ENCODE data around the gene SERPINA6. TPM values are rescaled to one million over a fixed set of nuclear protein-coding genes. Genes with fewer than 3 reads are reported as not detected.
"Not testable (repeated sequence)": the region's sequence is repeated elsewhere in the genome, so short reads cannot be mapped to it uniquely, and the experiment has no call there.

Gene SERPINA6
- total RNA-seq, 1 donor from 2014 or later: not detected

DNA sequence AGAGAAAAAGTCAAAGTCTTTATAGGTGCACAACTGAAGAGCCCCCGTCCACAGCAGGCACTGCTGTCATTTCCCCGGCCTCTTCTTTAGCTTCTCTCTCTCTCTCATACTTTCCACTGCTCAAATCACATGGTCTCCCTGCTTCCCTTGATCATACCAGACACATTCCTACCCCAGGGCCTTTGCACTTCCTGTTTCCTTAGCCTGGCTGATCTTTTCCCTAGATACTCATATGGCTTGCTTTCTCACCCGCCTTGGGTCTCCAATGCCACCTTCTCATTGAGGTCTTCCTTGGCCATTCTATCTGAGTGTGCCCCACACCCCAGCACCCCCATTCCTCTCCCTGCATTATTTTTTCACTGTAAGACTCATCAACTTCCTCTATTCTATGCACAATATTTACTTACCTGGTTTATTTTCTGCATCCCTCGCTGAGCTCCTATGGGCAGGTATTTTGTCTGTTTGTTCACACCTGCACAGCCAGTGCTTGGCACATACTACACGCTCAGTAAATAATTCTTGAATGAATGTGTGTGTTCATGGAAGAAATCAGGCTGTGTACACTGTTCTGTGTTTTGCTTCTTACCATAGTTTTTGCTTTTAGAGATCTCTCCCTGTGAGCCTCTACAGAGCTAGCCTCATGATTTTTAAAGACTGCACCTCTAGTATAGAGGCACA lies 33.4 kb upstream of the SERPINA6 start:
- no peak overlapping the region for H3K4me3 Mint-ChIP-seq
- no peaks in the 10 kb centered on the region for H3K9me3 Mint-ChIP-seq
- peaks cover 30% of the 10 kb centered on the region for H3K27me3 Mint-ChIP-seq (ENCODE audit: low read depth)
- TF ChIP-seq, protein P1, sequence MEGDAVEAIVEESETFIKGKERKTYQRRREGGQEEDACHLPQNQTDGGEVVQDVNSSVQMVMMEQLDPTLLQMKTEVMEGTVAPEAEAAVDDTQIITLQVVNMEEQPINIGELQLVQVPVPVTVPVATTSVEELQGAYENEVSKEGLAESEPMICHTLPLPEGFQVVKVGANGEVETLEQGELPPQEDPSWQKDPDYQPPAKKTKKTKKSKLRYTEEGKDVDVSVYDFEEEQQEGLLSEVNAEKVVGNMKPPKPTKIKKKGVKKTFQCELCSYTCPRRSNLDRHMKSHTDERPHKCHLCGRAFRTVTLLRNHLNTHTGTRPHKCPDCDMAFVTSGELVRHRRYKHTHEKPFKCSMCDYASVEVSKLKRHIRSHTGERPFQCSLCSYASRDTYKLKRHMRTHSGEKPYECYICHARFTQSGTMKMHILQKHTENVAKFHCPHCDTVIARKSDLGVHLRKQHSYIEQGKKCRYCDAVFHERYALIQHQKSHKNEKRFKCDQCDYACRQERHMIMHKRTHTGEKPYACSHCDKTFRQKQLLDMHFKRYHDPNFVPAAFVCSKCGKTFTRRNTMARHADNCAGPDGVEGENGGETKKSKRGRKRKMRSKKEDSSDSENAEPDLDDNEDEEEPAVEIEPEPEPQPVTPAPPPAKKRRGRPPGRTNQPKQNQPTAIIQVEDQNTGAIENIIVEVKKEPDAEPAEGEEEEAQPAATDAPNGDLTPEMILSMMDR (IDR thresholded peaks at IDR 0.05; ENCODE audit: unreplicated experiment): no peak
- no peaks in the 10 kb centered on the region for H3K4me1 Mint-ChIP-seq
- H3K27ac Mint-ChIP-seq: no peak overlapping the region
- no peak for DNase-seq (ENCODE audit: low spot score in 2 of 2, unreplicated experiment in 2 of 2)
- H3K36me3 Mint-ChIP-seq: no peaks in the 10 kb centered on the region

DNA sequence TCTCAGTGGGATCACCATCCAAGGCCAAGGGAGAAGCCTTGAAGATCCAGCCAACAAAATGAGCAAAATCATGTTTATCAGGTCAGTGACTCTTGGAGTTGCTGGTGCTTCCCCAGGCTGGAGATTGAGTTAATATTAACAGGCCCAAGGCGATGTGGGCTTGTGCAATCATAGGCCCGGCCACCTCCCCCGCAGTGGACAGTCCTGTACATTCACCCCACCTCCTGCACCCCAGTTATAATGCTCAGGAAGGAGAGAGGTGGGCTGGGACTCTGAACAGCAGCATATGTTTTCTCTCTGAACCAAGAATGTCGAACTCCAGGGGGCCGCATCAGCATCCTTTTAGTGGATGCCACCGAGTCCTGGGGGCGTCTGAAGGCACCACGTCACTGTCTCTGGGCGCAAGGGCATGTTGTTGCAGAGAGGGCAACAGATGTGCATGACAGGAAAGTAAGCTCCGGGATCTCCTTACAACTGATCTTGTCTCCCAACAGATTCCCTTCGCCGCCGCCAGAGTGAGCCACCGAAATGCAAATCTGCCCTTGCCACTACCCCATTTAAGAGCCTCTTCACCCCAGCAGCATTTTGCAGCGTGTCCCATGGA lies 32.2 kb upstream of the SERPINA6 start:
- no peak overlapping the region for H3K27ac Mint-ChIP-seq
- no peaks in the 10 kb centered on the region for H3K4me1 Mint-ChIP-seq
- H3K9me3 Mint-ChIP-seq: no peaks in the 10 kb centered on the region
- H3K27me3 Mint-ChIP-seq (ENCODE audit: low read depth): peaks cover 40% of the 10 kb centered on the region
- no peaks in the 10 kb centered on the region for H3K36me3 Mint-ChIP-seq
- TF ChIP-seq, protein P1 (IDR thresholded peaks at IDR 0.05; ENCODE audit: unreplicated experiment): no peak
- peak in 1 of 2 experiments; percentile 42 for DNase-seq (ENCODE audit: low spot score in 2 of 2, unreplicated experiment in 2 of 2)
- H3K4me3 Mint-ChIP-seq: no peak overlapping the region

DNA sequence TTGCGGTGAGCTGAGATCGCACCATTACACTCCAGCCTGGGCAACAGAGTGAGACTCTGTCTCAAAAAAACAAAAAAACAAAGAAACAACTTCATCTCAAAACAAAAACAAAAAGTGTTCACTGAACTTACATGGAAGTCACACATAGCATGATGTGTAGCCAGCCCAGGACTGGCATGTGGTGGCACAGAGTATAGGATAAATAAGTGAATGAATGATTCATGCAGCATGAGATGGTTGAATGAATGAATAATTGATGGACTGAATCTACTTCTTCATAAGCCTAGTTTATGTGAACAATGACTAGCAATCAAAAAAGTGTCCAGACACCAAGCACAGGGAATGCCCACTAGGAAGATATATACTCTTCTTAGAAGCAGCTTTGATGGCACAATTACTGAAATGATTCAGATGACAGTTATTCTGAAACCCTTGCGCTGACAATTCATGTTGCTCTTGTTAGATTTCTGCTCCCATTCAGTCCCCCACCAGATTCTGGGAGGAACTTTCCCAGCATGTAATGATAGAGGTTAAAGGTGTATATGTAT lies 31.6 kb upstream of the SERPINA6 start:
- TF ChIP-seq, protein P1 (IDR thresholded peaks at IDR 0.05; ENCODE audit: unreplicated experiment): no peak

DNA sequence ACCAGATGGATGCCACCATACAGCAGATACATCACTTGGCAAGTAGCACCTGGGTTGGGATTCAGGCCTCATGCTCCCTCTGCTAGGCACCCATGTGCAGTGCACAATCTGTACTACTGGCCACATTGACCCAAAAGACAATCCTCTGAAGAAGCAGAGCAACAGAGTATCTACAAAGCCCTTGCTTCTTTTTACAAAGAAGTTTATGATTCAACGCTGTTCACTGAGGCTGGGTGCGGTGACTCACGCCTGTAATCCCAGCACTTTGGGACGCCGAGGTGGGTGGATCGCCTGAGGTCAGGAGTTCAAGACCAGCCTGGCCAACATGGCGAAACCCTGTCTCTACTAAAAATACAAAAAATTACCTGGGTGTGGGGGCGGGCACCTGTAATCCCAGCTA lies 31.1 kb upstream of the SERPINA6 start:
- DNase-seq (ENCODE audit: low spot score in 2 of 2, unreplicated experiment in 2 of 2); H3K4me1 Mint-ChIP-seq: not testable (repeated sequence)
- peaks cover 48% of the 10 kb centered on the region for H3K27me3 Mint-ChIP-seq (ENCODE audit: low read depth)

More for the DNA sequence above, 31.6 kb upstream of the SERPINA6 start:
- Mint-ChIP-seq H3K27me3 (ENCODE audit: low read depth) (peaks cover 42% of the 10 kb centered on the region), H3K9me3 (no peaks in the 10 kb centered on the region), H3K4me3 (no peak overlapping the region), H3K36me3 (no peaks in the 10 kb centered on the region), H3K27ac (no peak overlapping the region), H3K4me1 (no peaks in the 10 kb centered on the region)
- DNase-seq (ENCODE audit: low spot score in 2 of 2, unreplicated experiment in 2 of 2): no peak

DNA sequence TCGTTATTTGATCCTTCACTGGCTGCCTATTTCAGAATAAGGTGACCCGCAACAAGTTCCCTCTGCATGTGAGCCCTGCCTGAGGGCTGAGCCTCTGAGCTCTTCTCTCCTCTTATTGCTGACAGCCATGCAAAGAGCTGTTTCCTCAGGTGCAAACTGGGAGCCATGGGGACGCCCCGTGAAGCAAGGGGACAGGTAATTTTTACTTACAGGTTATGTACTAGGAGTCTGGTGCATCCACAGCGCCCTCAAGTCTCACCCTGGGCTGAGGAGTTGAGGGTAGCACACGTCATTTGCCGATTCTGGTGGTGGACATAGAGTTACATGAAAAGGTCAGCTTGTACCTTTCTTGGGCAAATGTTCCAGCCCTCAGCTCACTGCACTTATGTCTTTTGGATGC lies 26.1 kb upstream of the SERPINA6 start:
- TF ChIP-seq, protein P1 (IDR thresholded peaks at IDR 0.05; ENCODE audit: unreplicated experiment): no peak
- Mint-ChIP-seq H3K27me3 (ENCODE audit: low read depth) (peaks cover 35% of the 10 kb centered on the region), H3K27ac (no peak overlapping the region), H3K9me3 (no peaks in the 10 kb centered on the region), H3K36me3 (no peaks in the 10 kb centered on the region), H3K4me3 (no peak overlapping the region), H3K4me1 (no peaks in the 10 kb centered on the region)
- DNase-seq (ENCODE audit: low spot score in 2 of 2, unreplicated experiment in 2 of 2): no peak

More for the DNA sequence above, 31.1 kb upstream of the SERPINA6 start:
- H3K27ac Mint-ChIP-seq, H3K4me3 Mint-ChIP-seq, H3K36me3 Mint-ChIP-seq, H3K9me3 Mint-ChIP-seq: not testable (repeated sequence)

DNA sequence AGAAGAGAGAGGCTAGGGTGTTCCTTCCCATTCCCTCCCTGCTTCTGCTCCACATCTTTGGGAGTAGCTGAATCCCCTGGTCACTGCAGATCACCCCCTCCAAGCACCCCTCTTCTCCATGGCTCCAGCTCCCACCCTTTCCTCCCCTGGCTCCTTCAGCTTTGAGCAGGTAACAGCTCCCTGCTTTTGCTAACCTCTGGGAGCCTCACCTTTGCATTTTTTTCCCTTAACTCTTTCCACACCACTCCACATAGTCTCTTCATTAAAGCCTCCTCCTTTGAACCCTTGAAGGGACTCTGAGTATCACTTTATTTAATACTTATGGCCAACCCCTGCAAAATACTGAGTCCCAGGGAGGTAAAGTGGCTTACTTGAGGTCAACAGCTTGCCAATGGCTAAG lies 25.7 kb upstream of the SERPINA6 start:
- TF ChIP-seq, protein P1 (IDR thresholded peaks at IDR 0.05; ENCODE audit: unreplicated experiment): no peak
- H3K4me3 Mint-ChIP-seq: no peak overlapping the region
- H3K36me3 Mint-ChIP-seq: no peaks in the 10 kb centered on the region
- peaks cover 34% of the 10 kb centered on the region for H3K27me3 Mint-ChIP-seq (ENCODE audit: low read depth)
- no peak overlapping the region for H3K27ac Mint-ChIP-seq
- H3K4me1 Mint-ChIP-seq: no peaks in the 10 kb centered on the region
- DNase-seq (ENCODE audit: low spot score in 2 of 2, unreplicated experiment in 2 of 2): no peak
- no peaks in the 10 kb centered on the region for H3K9me3 Mint-ChIP-seq

Measured in mesothelial cell of epicardium (in vitro differentiated cells).